HL-60 (cell line): ENCODE data around the gene ZNF292.

Experiments used
- POLR2AphosphoS5 ChIP-seq: IDR thresholded peaks from 2 replicates; pipeline ENCODE4 v1.6.1; 2012; ENCODE audit warnings: low read depth
- TF ChIP-seq, protein P1 (sequence below): IDR thresholded peaks from one replicate; pipeline ENCODE4 v1.5.1; 2011; ENCODE audit warnings: low read length, control low read depth, inconsistent platforms; ENCODE audit not compliant: insufficient read depth

DNA sequence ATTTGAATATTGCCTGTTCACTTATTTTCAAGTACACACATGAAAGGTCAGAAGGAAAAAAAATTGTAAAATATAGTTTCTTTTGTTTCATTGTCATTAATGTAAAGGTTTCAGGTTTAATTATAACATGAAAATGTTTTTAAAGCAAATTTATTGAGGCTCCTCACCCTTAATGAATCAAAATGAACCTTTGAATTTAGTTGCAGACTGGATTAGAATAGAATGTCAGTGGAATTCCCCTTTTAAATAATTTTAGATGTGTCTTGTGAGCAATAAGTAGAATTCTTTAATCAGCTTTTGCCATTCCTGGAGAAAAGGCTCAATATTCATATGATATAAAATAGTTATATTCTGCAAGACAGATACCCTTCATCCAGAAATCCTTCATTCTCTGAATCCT is 96.4 kb downstream of the ZNF292 start:
- TF ChIP-seq POLR2AphosphoS5: no peak
- TF ChIP-seq, protein P1, sequence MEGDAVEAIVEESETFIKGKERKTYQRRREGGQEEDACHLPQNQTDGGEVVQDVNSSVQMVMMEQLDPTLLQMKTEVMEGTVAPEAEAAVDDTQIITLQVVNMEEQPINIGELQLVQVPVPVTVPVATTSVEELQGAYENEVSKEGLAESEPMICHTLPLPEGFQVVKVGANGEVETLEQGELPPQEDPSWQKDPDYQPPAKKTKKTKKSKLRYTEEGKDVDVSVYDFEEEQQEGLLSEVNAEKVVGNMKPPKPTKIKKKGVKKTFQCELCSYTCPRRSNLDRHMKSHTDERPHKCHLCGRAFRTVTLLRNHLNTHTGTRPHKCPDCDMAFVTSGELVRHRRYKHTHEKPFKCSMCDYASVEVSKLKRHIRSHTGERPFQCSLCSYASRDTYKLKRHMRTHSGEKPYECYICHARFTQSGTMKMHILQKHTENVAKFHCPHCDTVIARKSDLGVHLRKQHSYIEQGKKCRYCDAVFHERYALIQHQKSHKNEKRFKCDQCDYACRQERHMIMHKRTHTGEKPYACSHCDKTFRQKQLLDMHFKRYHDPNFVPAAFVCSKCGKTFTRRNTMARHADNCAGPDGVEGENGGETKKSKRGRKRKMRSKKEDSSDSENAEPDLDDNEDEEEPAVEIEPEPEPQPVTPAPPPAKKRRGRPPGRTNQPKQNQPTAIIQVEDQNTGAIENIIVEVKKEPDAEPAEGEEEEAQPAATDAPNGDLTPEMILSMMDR: no peak
